Endodermal cell (in vitro differentiated cells): ENCODE data around the gene TOM1. TPM values are rescaled to one million over a fixed set of nuclear protein-coding genes. Genes with fewer than 3 reads are reported as not detected.
A peak's percentile ranks its signal among the peaks of the same experiment; 100 is the strongest.

Experiments
- DNase-seq: peaks from one replicate; pipeline ENCODE4 v3.0.0-alpha.2; 2017
- H3K27ac ChIP-seq: 2 replicates; pipeline ENCODE4 v1.5.1; 2013; ENCODE audit warnings: mild to moderate bottlenecking, low read depth, low read length, moderate library complexity
- H3K27me3 ChIP-seq: 2 replicates; pipeline ENCODE4 v1.6.1; 2013; ENCODE audit warnings: mild to moderate bottlenecking, low read length, moderate library complexity; ENCODE audit not compliant: insufficient read depth, control insufficient read depth, poor library complexity, severe bottlenecking
- H3K36me3 ChIP-seq: 2 replicates; pipeline ENCODE4 v1.7.0; 2013; ENCODE audit warnings: mild to moderate bottlenecking, low read length, moderate library complexity; ENCODE audit not compliant: control insufficient read depth, insufficient read depth
- H3K4me1 ChIP-seq: one replicate; pipeline ENCODE4 v1.7.0; 2013; ENCODE audit warnings: low read length; ENCODE audit not compliant: control insufficient read depth, insufficient read depth
- H3K4me3 ChIP-seq: 2 replicates; pipeline ENCODE4 v1.5.1; 2013; ENCODE audit warnings: mild to moderate bottlenecking, low read length, moderate library complexity
- H3K9ac ChIP-seq: 2 replicates; pipeline ENCODE4 v1.6.1; 2013; ENCODE audit warnings: mild to moderate bottlenecking, low read length, moderate library complexity; ENCODE audit not compliant: poor library complexity, severe bottlenecking; ENCODE audit errors: extremely low read depth
- H3K9me3 ChIP-seq: 2 replicates; pipeline ENCODE4 v1.6.1; 2013; ENCODE audit warnings: mild to moderate bottlenecking, low read length, moderate library complexity; ENCODE audit not compliant: control insufficient read depth
- H3K27ac Mint-ChIP-seq: 2 replicates; pipeline ENCODE4 v1.8.0; 2020; ENCODE audit warnings: mixed read lengths
- H3K27me3 Mint-ChIP-seq: 2 replicates; pipeline ENCODE4 v1.8.0; 2021; ENCODE audit warnings: mild to moderate bottlenecking, mixed read lengths; ENCODE audit not compliant: insufficient read depth
- H3K36me3 Mint-ChIP-seq: 2 replicates; pipeline ENCODE4 v1.8.0; 2020; ENCODE audit warnings: low read depth, mixed read lengths
- H3K4me1 Mint-ChIP-seq: 2 replicates; pipeline ENCODE4 v1.8.0; 2020; ENCODE audit warnings: mixed read lengths
- H3K4me3 Mint-ChIP-seq: 2 replicates; pipeline ENCODE4 v1.8.0; 2020; ENCODE audit warnings: mild to moderate bottlenecking, moderate library complexity, mixed read lengths
- H3K9me3 Mint-ChIP-seq: 2 replicates; pipeline ENCODE4 v1.8.0; 2020; ENCODE audit warnings: mild to moderate bottlenecking, mixed read lengths
- CTCF ChIP-seq: fragments of 200-600 bp; sonication (generic); conservative IDR thresholded peaks from 2 replicates; pipeline ENCODE4 v1.5.0; 2021; ENCODE audit warnings: antibody characterized with exemption, mild to moderate bottlenecking
- WGBS, 2 experiments: methylation state at CpG; one replicate each; pipeline versions ENCODE4 v1.1.5 to v1.1.7; 2013; ENCODE audit warnings: missing lambda C conversion rate in 2 of 2, mixed read lengths in 1 of 2; ENCODE audit not compliant: insufficient coverage in 1 of 2, insufficient read length in 1 of 2; 5-methylcytosine and 5-hydroxymethylcytosine counted together
- total RNA-seq, 2 donors: library from RNA; stranded (reverse); fragmentation: NEBNext Ultra II Directional in 1 of 2; extraction: Animal tissue kit (Norgen Biotek cat#: 25700) in 1 of 2; gene quantifications; 2 replicates in 1 of 2; 3 replicates in 1 of 2; pipeline ENCODE4 v1.2.1, GENCODE V29; 2021

TOM1 gene
- total RNA-seq, 2 donors from 2014 or later: 31.3 to 33.3 TPM

- Mint-ChIP-seq H3K27ac (no peak overlapping the region), H3K27me3 (no peaks in the 10 kb centered on the region), H3K4me3 (no peak overlapping the region), H3K36me3 (peaks cover 30% of the 10 kb centered on the region), H3K4me1 (peaks cover 5% of the 10 kb centered on the region), H3K9me3 (no peaks in the 10 kb centered on the region)
- H3K4me3 ChIP-seq: no peak overlapping the region
- H3K9me3 ChIP-seq: no peaks in the 10 kb centered on the region
- DNase-seq: peak; percentile 67
- H3K27ac ChIP-seq: no peak overlapping the region
- WGBS, 2 experiments: 91 to 94% methylated on average over 7 of the region's 7 CpGs
- no peak overlapping the region for H3K9ac ChIP-seq
- H3K27me3 ChIP-seq: no peaks in the 10 kb centered on the region
- peaks cover 5% of the 10 kb centered on the region for H3K4me1 ChIP-seq
- peak; percentile 15 for TF ChIP-seq CTCF
- peaks cover 10% of the 10 kb centered on the region for H3K36me3 ChIP-seq
Measured at GRCh38 chr22:35335468-35335867, 35.8 kb downstream of the TOM1 start.

GRCh38 chr22:35335936-35336781, 36.5 kb downstream of the TOM1 start:
- Histone ChIP-seq H3K36me3 (peaks cover 8% of the 10 kb centered on the region), H3K9ac (no peak overlapping the region), H3K4me3 (no peak overlapping the region), H3K4me1 (peaks cover 5% of the 10 kb centered on the region), H3K27me3 (no peaks in the 10 kb centered on the region), H3K27ac (no peak overlapping the region), H3K9me3 (no peaks in the 10 kb centered on the region)
- no peak for TF ChIP-seq CTCF
- Mint-ChIP-seq H3K9me3 (no peaks in the 10 kb centered on the region), H3K4me3 (no peak overlapping the region), H3K36me3 (peaks cover 34% of the 10 kb centered on the region), H3K4me1 (peaks cover 5% of the 10 kb centered on the region), H3K27me3 (no peaks in the 10 kb centered on the region), H3K27ac (no peak overlapping the region)
- WGBS, 2 experiments: 88 to 90% methylated on average over 11 to 12 of the region's 12 CpGs
- no peak for DNase-seq

DNA sequence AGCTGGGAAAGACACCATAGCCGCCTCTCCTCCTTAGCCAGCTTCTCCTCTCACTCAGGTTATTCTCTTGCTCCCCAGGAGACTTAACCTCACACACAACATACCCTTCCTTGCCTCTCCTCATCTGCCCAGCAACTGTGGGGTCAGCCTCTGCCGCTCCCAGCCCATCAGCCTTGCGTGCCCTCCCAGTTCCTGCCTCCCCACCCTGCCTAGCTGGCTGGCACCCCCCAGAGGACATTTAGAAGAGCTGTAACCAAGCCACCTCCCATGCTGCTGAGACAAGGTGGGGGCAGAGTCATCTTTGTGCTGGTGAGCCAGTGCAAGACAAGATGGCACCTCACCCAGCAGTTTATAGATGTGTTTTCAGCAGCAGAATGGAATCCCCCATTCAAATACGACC, 38.2 kb downstream of the TOM1 start:
- Histone ChIP-seq H3K9me3 (no peaks in the 10 kb centered on the region), H3K4me3 (no peak overlapping the region), H3K27me3 (no peaks in the 10 kb centered on the region), H3K27ac (no peak overlapping the region), H3K4me1 (peaks cover 5% of the 10 kb centered on the region), H3K36me3 (peaks cover 8% of the 10 kb centered on the region), H3K9ac (no peak overlapping the region)
- WGBS, 2 experiments: 86 to 94% methylated on average over 2 to 4 of the region's 4 CpGs
- DNase-seq: peak; percentile 70
- peak overlapping the region; percentile 75 for H3K27ac Mint-ChIP-seq
- TF ChIP-seq CTCF: no peak
- H3K4me3 Mint-ChIP-seq: no peak overlapping the region
- peaks cover 28% of the 10 kb centered on the region for H3K36me3 Mint-ChIP-seq
- H3K4me1 Mint-ChIP-seq: peaks cover 5% of the 10 kb centered on the region
- no peaks in the 10 kb centered on the region for H3K9me3 Mint-ChIP-seq
- no peaks in the 10 kb centered on the region for H3K27me3 Mint-ChIP-seq
